Measurements from ENCODE around the gene BSDC1.

- TF ChIP-seq CTCF (IDR thresholded peaks at IDR 0.05) (peak; percentile 50 to 64 (median 54)), POLR2A (IDR thresholded peaks at IDR 0.05) (no peak)
These were observed 59.2 kb downstream of the BSDC1 start for GRCh38 chr1:32334864-32335534.
